HG03575 (cell line): ENCODE measurements around the gene C4A.
"Not testable (repeated sequence)": the region's sequence is repeated elsewhere in the genome, so short reads cannot be mapped to it uniquely, and the experiment has no call there.

Experiments used
- ATAC-seq: cut with Tn5 transposase; IDR thresholded peaks from one replicate; pipeline ENCODE4 v1.9.1; 2021; ENCODE audit not compliant: unreplicated experiment, insufficient number of reproducible peaks, low FRiP score; ENCODE audit errors: extremely low read depth

The C4A gene

GRCh38 chr6:31981744-31982143 lies at the start of gene C4A:
TSS of gene C4A (plus strand) at chr6:31982057. CDS start at chr6:31982108, 51 bp downstream.
- not testable (repeated sequence) for ATAC-seq

GRCh38 chr6:31932137-31932536 lies 49.7 kb upstream of the C4A start:
- ATAC-seq: not testable (repeated sequence)

GRCh38 chr6:31933537-31933936 lies 48.3 kb upstream of the C4A start:
- no peak for ATAC-seq

- no peak for ATAC-seq
Observed at GRCh38 chr6:31935021-31935420, 46.8 kb upstream of the C4A start.

GRCh38 chr6:31935823-31936222 lies 46.0 kb upstream of the C4A start:
- no peak for ATAC-seq

GRCh38 chr6:31940256-31940664 lies 41.6 kb upstream of the C4A start:
- no peak for ATAC-seq

- ATAC-seq: no peak
Observed at GRCh38 chr6:31943742-31944141, 38.1 kb upstream of the C4A start.

GRCh38 chr6:31945154-31945506 lies 36.7 kb upstream of the C4A start:
- no peak for ATAC-seq

GRCh38 chr6:31945507-31946369 lies 36.1 kb upstream of the C4A start, which contains the start of gene CFB:
TSS of gene CFB (plus strand) at chr6:31946095. CDS start at chr6:31946222, 127 bp downstream.
- no peak for ATAC-seq

- ATAC-seq: no peak
Observed at GRCh38 chr6:31946370-31946885, 35.4 kb upstream of the C4A start.

GRCh38 chr6:31947070-31947675 lies 34.7 kb upstream of the C4A start:
- ATAC-seq: no peak

GRCh38 chr6:31947864-31948263 lies 34.0 kb upstream of the C4A start:
- ATAC-seq: no peak

- ATAC-seq: no peak
Observed at GRCh38 chr6:31948306-31948705, 33.6 kb upstream of the C4A start.

- ATAC-seq: no peak
Observed at GRCh38 chr6:31948753-31949413, 33.0 kb upstream of the C4A start.

GRCh38 chr6:31949926-31950548 lies 31.8 kb upstream of the C4A start:
- no peak for ATAC-seq

- no peak for ATAC-seq
Observed at GRCh38 chr6:31952140-31952805, 29.6 kb upstream of the C4A start.

GRCh38 chr6:31952890-31953289 lies 29.0 kb upstream of the C4A start:
- no peak for ATAC-seq

- ATAC-seq: no peak
Observed at GRCh38 chr6:31954511-31954910, 27.3 kb upstream of the C4A start.

- no peak for ATAC-seq
Observed at GRCh38 chr6:31956796-31957195, 25.1 kb upstream of the C4A start.
